ENCODE results near the gene PDE9A.
"Not testable (repeated sequence)": the region's sequence is repeated elsewhere in the genome, so short reads cannot be mapped to it uniquely, and the experiment has no call there.

PDE9A gene

DNA sequence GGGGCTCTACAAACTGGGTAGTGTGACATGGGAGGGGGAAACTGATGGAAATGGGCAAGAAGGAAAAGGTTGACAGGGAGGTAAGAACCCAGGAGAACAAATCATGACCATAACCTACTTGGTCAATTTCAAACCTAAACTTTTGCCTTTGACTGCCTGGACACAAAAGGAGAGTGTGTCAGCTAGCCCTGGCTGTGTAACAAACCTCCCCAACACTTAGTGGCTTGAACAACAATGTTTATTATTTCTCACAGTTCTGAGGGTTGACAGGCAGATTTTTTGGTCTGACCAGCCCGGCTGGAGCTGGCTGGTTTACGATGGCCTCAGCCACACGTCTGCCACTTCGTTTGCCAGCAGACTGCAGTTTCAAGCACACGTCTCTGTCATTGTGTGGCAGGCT lies 133.5 kb downstream of the PDE9A start:
- DNase-seq (ENCODE audit: low read depth in 1 of 2, low spot score in 1 of 2) = no peak

DNA sequence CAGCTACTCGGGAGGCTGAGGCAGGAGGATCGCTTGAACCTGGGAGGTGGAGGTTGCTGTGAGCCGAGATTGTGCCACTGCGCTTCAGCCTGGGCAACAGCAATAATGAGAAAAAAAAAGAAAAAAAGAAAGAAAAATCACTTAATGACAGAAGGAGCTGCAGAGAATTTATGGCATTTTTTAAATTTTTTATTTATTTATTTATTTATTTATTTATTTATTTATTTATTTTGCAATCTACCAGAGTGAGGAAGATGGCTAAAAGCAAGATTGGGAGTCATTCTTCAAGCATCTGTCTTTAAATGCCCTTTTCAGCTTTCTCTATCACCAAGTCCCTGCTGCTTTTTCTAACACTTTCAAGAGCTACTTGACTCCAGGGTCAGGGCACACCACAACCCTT lies 134.2 kb downstream of the PDE9A start:
- DNase-seq (ENCODE audit: low read depth in 1 of 2, low spot score in 1 of 2) = no peak

DNA sequence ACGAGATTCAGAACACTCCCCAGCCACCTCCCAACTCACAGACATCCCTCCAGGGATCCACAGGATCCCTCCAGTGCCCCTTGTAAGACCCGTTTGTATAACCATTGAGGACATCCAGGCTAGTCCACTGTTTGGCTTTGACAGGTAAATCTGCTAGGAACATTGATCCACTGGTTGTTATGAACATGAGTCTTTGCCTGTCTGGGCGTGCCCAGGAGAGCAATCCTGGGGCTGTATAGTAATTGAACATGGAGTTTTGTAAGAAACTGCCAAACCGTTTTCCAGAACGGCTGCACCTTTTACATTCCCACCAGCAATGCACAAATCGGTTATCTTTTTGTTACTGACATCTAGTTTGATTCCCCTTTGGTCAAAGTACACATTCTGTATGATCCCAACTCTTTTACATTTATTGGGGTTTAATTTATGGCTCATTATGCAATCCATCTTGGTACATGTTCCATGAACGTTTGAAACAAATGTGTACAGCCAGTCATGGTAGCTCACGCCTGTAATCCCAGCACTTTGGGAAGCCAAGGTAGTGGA lies 137.2 kb downstream of the PDE9A start:
- DNase-seq (ENCODE audit: low read depth in 1 of 2, low spot score in 1 of 2) = no peak

DNA sequence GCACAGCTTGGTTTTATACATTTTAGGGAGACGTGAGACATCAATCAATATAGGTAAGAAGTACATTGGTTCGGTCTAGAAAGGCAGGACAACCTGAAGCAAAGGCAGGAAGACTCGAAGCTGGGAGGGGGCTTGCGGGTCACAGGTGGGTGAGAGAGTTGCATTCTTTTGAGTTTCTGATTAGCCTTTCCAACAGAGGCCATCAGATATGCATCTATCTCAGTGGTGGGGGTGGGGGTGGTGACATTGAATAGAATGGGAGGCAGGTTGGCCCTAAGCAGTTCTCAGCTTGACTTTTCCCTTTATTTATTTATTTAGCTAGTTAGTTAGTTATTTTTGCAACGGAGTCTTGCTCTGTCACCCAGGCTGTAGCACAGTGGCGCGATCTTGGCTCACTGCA lies 140.4 kb downstream of the PDE9A start:
- DNase-seq (ENCODE audit: low read depth in 1 of 2, low spot score in 1 of 2) = no peak

DNA sequence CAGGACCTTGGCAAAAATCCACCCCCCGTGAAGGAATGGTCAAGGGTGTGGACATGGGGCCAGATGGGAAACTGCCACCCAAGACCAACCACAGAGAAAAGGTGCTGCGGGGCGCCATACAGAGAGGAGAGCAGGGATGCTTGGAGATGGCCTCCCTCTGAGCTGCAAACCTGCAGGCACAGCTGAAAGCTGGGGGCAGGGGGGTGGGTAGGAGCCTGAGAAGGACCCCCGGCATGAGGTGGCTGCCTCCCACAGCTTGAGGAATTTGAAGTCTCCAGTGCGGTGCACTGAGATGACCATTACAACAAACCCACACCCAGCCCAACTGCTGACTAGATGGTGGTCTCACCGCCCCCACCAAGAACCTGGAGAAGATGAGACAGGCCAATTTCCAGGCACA lies 141.1 kb downstream of the PDE9A start:
- no peak for DNase-seq (ENCODE audit: low read depth in 1 of 2, low spot score in 1 of 2)

DNA sequence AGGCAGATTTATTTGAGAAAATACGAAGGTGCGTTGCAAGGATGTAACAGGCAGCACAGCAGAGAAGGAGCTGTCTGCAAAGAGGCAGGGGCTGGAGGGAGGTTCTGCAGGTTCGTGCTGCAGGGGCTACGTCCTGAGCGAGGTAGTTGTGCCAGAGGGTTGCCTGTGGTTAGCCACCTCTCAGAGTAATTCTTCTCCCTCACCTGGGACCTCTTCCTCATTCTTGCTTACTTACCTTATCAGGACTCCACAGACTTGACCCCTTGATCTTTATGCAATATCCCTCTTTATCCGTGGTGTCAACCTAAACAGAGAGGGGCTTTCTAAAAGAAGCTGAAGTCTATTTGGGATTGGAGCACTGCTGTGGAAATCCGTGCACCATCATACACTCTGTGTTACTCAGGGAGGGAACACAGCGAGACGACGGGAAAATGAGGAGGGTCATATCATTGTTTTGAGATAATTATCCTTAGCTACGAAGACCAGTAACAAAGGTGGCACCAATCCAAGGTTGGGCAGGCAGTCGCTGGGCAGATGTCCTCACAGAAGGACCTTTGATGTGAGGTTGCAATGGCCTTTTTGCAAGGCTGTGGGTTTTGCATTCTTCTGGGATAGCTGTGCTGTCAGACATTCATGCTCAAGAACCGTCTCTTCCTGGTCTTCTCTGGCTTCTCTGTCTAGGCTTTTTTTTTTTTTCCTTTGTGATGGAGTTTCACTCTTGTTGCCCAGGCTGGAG lies 143.1 kb downstream of the PDE9A start:
- no peak for DNase-seq (ENCODE audit: low read depth in 1 of 2, low spot score in 1 of 2)

DNA sequence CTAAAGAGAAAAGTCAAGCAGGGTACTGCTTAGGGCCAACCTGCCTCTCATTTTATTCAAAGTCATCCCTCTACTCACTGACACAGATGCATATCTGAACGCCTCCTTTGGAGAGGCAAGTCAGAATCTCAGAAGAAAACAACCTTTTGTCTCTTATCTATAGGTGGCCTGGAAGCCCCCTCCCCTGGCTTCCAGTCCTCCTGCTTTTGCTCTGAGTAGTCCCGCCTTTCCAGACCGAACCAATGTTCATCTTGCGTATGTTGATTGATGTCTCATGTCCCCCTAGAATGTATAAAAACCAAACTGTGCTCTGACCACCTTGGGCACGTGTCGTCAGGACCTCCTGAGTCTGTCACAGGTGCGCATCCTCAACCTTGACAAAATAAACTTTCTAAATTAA lies 144.1 kb downstream of the PDE9A start:
- no peak for DNase-seq (ENCODE audit: low read depth in 1 of 2, low spot score in 1 of 2)

DNA sequence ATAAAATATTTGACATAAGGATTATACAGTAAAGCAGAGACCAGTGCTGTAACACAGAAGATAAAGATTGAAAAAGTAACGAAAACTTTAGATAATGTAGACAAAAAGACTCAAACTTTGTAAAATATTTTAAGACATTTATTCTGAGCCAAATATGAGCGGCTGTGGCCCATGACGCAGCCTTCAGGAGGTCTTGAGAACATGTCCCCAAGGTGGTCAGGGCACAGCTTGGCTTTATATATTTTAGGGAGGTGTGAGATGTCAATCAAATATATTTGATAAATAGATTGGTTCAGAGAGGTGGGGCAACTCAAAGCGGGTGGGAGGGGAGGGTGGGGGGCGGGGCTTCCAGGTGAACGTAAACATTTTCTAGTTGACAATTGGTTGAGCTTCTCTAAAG lies 144.7 kb downstream of the PDE9A start:
- no peak for DNase-seq (ENCODE audit: low read depth in 1 of 2, low spot score in 1 of 2)

DNA sequence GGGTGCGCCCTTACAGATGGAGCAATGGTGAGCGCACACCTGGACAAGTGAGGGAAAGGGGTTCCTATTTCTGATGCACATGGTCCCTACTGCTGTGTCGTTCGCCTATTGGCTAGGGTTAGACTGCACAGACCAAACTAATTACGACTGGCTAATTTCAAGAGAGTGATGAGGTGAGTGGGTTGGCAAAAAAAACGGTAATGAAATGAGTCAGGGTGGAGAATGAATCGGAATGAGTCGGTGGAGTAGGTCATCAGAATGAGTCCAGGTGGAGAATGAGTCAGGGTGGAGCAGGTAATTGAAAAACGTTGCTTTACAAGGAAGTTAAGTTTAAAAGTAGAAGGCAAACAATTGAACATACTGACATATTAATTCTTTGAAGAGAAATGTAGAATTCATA lies 146.1 kb downstream of the PDE9A start:
- DNase-seq (ENCODE audit: low read depth in 1 of 2, low spot score in 1 of 2) = no peak

DNA sequence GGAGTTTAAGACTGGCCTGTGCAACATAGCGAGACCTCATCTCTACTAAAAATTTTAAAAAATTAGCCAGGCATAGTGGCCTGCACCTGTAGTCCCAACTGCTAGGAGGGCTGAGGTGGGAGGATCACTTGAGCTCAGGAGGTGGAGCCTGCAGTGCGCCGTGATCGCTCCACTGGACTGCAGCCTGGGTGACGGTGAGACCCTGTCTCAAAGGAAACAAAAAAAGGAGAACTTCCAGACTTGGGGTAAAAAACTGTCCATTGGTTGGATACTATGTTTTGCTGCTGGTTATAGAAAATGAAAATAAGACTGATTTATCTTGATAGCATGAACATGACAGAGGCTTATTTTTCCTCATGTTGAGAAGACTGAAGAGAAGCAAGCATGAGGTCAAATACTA lies 146.5 kb downstream of the PDE9A start:
- no peak for DNase-seq (ENCODE audit: low read depth in 1 of 2, low spot score in 1 of 2)

DNA sequence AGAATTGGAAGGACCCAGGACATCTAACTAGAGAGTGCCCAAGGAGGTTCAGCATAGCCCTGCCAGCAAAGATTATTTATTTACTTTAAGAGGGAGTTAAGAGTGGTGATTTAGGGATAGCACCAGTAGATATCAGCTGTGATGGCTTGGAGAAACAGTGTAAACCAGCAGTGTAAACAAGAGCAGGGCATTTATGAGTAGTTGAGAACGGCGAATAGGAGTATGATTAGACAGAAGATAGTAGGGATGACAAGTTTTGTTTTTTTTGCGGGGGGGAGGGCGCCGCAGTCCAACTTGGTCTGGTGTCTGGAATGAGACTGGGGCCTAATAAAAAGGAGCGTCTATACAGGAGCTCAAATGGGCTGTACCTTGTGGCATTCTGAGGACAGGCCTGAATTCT lies 148.2 kb downstream of the PDE9A start:
- not testable (repeated sequence) for DNase-seq (ENCODE audit: low read depth in 1 of 2, low spot score in 1 of 2)

DNA sequence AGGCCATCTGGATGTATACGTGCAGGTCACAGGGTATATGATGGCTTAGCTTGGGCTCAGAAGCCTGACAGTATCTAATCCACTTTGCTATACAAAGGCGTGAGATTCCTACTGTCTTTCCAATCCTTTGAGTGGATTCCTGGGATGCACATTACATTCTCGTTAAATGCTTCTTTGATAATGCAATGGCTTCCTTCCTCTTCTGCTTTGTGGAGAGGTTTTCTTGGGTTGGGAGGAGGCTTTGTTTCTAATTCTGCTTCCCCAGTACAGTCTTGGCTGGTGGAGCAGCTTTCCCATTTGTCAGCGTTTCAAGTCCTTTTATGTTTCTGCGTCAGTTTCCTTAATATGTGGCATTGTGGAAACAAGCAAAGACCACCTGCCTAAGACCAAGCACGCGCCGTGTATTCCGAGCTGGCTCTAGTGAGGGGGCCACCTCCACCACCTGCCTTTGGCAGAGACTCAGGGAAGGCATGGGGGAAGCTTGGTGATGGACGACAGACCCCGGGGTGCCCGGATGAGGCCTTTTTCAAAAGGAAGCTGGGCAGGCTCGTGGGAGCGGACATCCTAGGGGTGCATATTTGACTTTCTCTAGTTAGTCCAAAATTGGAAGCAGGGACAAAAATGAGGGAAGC lies 153.2 kb downstream of the PDE9A start:
- DNase-seq (ENCODE audit: low read depth in 1 of 2, low spot score in 1 of 2) = no peak

DNA sequence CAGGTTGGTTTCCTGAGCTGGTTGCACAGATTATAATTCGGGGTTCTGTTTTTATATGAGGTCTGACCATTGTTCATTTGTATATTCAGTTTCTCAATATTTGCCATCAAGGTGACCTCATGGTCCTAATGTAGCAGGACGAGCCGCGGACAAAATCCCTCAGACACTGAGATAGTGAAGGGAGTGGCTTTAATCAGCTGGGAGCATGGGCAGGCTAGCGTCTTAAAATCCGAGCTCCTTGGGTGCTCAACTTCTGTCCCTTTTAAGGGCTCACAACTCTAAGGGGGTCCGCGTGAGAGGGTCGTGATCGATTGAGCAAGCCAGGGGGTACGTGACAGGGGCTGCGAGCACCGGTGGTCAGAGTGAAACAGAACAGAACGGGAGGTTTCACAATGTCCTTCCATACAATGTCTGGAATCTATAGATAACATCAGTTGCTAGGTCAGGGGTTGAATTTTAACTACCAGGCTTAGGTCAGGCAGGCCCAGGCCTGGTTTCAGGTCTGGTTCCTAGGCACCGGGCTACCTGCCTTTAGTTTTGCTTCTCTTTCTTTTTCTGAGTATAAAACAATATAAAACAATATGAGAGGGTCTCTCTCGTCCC lies 154.0 kb downstream of the PDE9A start:
- DNase-seq (ENCODE audit: low read depth in 1 of 2, low spot score in 1 of 2) = not testable (repeated sequence)

DNA sequence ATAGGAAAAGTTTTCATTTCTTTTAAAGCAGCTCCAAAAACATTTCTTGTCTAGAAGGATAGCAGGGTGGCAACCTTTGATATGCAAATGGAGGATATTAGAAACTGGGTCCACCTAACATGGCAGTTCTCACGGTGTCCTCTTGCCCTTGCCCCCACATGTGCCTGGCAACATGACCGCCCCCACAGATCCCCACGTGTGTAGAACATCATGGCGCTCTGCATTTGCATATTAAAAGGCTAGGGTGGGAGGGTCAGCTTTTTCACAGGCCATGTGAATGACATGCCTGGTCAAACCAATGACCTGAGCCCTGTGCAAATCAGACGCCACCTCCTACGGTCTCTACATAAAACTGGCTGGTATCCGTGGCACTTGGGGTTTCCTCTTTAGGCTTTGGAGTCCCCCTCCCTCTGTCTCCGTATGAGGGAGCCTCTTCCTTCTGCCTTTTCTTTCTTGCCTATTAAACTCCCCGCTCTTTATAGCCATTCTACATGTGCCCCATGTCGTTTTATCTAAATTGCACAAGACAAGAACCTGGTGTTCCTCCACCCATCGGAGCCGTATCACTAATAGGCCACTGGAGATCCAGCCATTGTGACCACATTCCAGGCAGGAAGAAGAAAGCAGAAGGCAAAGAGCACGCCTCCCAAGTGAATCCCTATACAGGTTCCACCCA lies 154.7 kb downstream of the PDE9A start:
- no peak for DNase-seq (ENCODE audit: low read depth in 1 of 2, low spot score in 1 of 2)

DNA sequence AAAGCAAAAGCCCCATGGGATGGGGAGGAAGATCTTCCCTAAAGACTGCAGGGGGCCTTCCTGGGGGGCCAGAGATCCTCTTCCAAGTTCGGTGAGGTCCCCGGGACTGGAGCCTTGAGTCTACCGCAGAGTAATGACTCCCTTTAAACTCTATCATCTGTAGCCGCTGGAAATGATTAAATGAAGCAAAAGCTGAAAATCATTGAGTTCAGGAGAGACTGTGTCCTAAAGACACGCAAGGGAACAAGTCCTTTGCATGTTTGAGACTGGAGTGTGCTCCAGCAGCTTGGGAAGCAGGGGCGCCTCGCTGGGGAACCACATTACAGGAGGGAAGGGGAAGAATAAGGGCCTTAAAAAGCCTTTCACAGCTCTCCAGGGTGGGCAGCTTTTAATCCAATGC lies 155.8 kb downstream of the PDE9A start:
- DNase-seq (ENCODE audit: low read depth in 1 of 2, low spot score in 1 of 2) = no peak

DNA sequence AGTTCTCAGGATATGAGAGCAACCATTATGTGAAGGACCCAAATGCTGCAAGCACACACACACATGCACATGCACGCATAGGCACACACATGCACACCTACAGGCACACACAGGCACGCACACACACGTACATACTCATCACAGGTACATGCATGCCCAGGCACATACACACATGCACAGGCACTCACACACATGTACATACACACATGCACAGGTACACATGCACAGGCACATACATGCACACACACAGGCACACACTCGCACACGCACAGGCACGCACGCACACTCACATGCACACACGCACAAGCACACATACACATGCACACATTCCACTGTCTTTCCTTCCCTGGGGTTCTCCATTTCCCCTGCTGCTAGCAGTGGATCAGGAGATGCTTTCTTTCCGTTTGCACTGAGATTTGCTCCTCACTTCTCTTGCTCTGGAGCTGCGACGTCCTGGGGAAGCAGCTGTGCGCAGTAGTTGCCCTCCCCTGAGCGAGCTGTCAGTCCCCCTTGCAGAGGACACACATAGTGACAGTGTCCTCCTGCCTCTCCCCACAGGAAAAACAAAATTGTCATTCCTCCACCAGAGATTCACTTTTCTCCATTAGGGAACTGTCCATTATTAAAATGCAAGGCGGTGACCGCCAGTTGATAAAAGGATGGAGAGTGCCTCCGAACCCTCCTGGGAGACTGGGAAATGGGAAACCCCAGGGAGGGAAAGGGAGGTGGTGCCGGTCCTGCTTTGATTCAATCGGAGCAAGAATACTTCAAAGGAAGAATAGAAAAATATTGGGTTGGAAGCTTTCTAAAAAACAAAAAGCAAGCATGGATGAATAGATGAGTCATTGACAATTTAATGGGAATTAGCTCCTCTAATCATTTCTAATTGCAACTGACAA lies 156.4 kb downstream of the PDE9A start:
- DNase-seq (ENCODE audit: low read depth in 1 of 2, low spot score in 1 of 2) = no peak

DNA sequence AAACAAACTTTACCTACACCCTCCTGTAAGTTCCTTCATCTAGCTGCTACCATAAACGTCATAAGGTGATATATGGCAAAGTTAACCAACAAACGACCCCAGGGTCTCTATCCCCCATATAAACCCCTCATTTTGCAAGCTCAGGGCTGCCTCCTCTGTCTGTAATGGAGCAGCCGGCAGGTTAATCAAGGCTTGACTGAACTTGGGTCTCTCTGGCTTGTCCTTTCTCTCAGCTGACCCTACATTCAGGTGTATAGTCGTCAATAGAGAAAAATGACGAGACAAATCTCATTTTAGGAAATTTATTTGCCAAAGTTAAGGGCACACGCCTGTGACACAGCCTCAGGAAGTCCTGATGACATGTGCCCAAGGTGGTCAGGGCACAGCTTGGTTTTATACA lies 158.5 kb downstream of the PDE9A start:
- DNase-seq (ENCODE audit: low read depth in 1 of 2, low spot score in 1 of 2) = no peak

DNA sequence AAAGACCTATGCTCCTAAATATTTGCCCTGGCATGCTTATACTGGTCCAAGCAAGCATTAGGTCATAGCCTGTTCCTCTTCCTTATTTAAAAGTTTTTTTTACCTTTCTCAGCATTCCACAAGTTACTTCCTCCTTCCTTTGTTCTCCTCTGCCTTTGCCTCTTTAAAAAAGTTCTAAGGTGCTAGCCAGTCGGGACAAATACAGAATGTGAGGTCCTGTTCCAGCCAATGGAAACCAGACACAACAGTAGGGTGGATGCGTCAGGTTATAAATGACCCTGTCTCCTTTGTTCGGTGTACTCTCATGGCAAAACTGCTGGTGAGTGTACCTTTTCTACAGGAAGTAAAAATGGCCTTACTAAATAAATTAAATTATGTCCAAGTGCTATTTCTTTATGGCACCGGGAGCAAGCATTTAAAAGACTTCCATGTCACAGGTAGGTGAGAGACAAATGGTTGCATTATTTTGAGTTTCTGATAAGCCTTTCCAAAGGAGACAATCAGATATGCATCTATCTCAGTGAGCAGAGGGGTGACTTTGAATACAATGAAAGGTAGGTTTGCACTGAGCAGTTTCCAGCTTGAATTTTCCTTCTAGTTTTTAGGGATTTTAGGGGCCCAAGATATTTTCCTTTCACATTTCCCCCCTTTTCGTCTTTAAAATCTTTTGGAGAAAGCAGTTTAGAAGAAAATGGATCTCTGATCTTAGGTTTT lies 159.3 kb downstream of the PDE9A start:
- DNase-seq (ENCODE audit: low read depth in 1 of 2, low spot score in 1 of 2) = not testable (repeated sequence)

DNA sequence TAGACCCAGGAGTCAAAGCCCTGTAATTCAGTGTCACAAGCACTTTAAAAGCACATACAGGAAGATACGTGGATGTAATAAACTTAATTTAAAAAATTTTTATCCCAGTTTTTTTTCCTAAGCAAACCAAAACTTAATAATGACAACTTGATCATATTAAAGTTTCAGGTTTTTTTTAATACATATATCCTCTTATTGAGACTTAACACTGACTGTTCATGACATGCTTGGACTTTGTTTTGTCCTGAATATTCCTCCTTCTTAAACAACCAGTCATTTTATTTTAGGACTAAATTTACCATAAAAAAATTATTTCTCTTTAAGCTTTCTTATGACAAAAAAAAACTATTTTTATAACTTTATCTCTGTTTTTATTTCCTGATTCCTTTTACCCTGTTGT lies 161.8 kb downstream of the PDE9A start:
- no peak for DNase-seq (ENCODE audit: low read depth in 1 of 2, low spot score in 1 of 2)

DNA sequence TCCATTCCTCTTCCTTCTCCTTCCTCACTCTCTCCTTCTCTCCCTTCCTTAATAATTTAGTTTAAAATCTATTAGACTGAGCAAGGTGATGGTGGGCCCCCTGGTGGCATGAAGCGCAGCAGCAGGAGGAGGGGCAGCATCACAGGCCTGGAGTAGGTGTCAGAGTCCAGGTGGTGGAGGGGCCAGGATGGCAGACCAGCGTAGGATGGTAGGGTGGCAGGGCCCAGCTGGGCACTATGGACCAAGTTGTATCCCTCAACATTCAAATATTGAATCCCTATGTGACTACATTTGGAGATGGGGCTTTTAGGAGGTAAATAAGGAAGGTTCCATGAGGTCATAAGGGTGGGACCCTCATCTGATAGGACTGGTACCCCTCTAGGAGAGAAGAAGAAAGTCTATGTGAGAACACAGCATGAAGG lies 164.9 kb downstream of the PDE9A start:
- peak; percentile 33 to 47 for DNase-seq (ENCODE audit: low read depth in 1 of 2, low spot score in 1 of 2)
